Prostate gland (tissue), 2 donors: ENCODE results near the gene UGT1A3. TPM values are rescaled to one million over a fixed set of nuclear protein-coding genes. Genes with fewer than 3 reads are reported as not detected.

Experiments
- DNase-seq: peaks from one replicate; pipeline ENCODE4 v3.0.0-alpha.2; 2019; ENCODE audit warnings: low spot score
- H3K27ac ChIP-seq, 2 donors: fragments of 200-600 bp; sonication (generic); 2 replicates each; pipeline ENCODE4 v1.5.1; 2017 to 2019
- H3K27me3 ChIP-seq: fragments of 200-600 bp; sonication (generic); replicated peaks from 2 replicates; pipeline ENCODE4 v1.5.1; 2019; ENCODE audit not compliant: insufficient read depth
- H3K36me3 ChIP-seq, 2 donors: fragments of 200-600 bp; sonication (generic); 1 replicate in 1 of 2; 2 replicates in 1 of 2; pipeline versions ENCODE4 v1.5.1 to v1.8.1; 2017 to 2019
- H3K4me1 ChIP-seq: fragments of 200-600 bp; sonication (generic); replicated peaks from 2 replicates; pipeline ENCODE4 v1.5.1; 2019
- H3K4me3 ChIP-seq, 2 donors: fragments of 200-600 bp; sonication (generic); 2 replicates each; pipeline ENCODE4 v1.5.1; 2017 to 2019
- H3K9me3 ChIP-seq: fragments of 200-600 bp; sonication (generic); 2 replicates; pipeline ENCODE4 v1.5.1; 2017
- CTCF ChIP-seq, 4 experiments: fragments of 200-600 bp in 2 of 4; fragments of 450-650 bp in 2 of 4; sonication (generic) in 2 of 4; IDR thresholded peaks; 1 replicate in 3 of 4; 2 replicates in 1 of 4; pipeline ENCODE4 v1.5.1; 2016 to 2019; ENCODE audit warnings: antibody characterized with exemption in 4 of 4, mild to moderate bottlenecking in 2 of 4, moderate library complexity in 2 of 4
- POLR2A ChIP-seq: fragments of 450-650 bp; IDR thresholded peaks from one replicate; pipeline ENCODE4 v1.6.1; 2016; ENCODE audit warnings: antibody characterized with exemption, mild to moderate bottlenecking
- POLR2AphosphoS5 ChIP-seq: sonication (generic); formaldehyde crosslinking; IDR thresholded peaks from one replicate; pipeline ENCODE4 v1.6.1; 2017; ENCODE audit warnings: antibody characterized with exemption
- WGBS: methylation state at CpG from one replicate; pipeline ENCODE4 v1.1.5; 2018; 5-methylcytosine and 5-hydroxymethylcytosine counted together
- intact Hi-C: fragments of 100-400 bp; cut with DNase I; formaldehyde crosslinking; loops from one replicate; pipeline ENCODE4 v1.14.2; 2022
- total RNA-seq, 2 donors: library from RNA; depleted of rRNA; stranded (reverse); fragments of >200 nt; gene quantifications; one replicate each; pipeline ENCODE4 v1.1.0, GENCODE V29; 2016

Gene UGT1A3
- total RNA-seq, 2 donors from 2014 or later: 0.64 TPM; not detected in 1

- TF ChIP-seq POLR2A: no peak
- no peak for TF ChIP-seq CTCF (IDR thresholded peaks at IDR 0.05)
- no peak for TF ChIP-seq POLR2AphosphoS5
- Histone ChIP-seq H3K9me3 (no peaks in the 10 kb centered on the region), H3K36me3 (no peaks in the 10 kb centered on the region), H3K27me3 (no peaks in the 10 kb centered on the region), H3K4me3 (no peak overlapping the region), H3K4me1 (no peaks in the 10 kb centered on the region), H3K27ac (no peak overlapping the region)
- no peak for DNase-seq
- WGBS: 88% methylated on average over 6 of the region's 6 CpGs
- intact Hi-C loops: no loop called here
These were observed 81.5 kb downstream of the UGT1A3 start for GRCh38 chr2:233810385-233810784.

- Histone ChIP-seq H3K27ac (no peak overlapping the region), H3K4me3 (no peak overlapping the region), H3K9me3 (no peaks in the 10 kb centered on the region), H3K4me1 (no peaks in the 10 kb centered on the region), H3K36me3 (no peaks in the 10 kb centered on the region), H3K27me3 (no peaks in the 10 kb centered on the region)
- TF ChIP-seq CTCF (IDR thresholded peaks at IDR 0.05) (no peak), POLR2AphosphoS5 (no peak), POLR2A (no peak)
- 86% methylated on average over 4 of the region's 4 CpGs for WGBS
- intact Hi-C loops: no loop called here
- DNase-seq: no peak
These were observed 82.2 kb downstream of the UGT1A3 start for GRCh38 chr2:233811087-233811486.

DNA sequence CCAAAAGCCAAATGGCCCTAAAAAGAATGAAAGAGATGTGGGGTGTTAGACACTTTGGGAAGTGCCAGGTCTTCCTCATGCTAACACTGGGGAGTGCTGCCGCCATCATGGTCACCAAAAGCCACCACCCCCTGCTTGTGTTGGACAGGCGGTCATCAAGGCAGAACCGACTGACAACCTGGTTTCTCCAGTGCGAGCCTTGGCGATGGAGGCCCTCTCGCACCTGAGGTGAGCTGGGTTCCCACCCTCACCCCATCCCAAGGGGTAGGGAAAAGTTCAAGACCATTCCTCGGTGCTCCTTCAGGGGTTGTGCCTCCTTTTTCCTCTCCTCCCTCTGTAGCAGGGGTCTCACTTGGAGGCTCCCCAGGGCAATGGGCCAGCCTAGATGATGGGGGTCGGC lies 82.9 kb downstream of the UGT1A3 start:
- H3K27me3 ChIP-seq: no peaks in the 10 kb centered on the region
- TF ChIP-seq POLR2A (no peak), CTCF (IDR thresholded peaks at IDR 0.05) (no peak), POLR2AphosphoS5 (no peak)
- no peaks in the 10 kb centered on the region for H3K4me1 ChIP-seq
- no peak overlapping the region for H3K4me3 ChIP-seq
- H3K36me3 ChIP-seq: no peaks in the 10 kb centered on the region
- H3K9me3 ChIP-seq: no peaks in the 10 kb centered on the region
- intact Hi-C loops: no loop called here
- 91% methylated on average over 8 of the region's 8 CpGs for WGBS
- DNase-seq: no peak
- no peak overlapping the region for H3K27ac ChIP-seq

GRCh38 chr2:233813236-233814055 lies 84.6 kb downstream of the UGT1A3 start:
- H3K27ac ChIP-seq: no peak overlapping the region
- no peaks in the 10 kb centered on the region for H3K4me1 ChIP-seq
- H3K27me3 ChIP-seq: no peaks in the 10 kb centered on the region
- H3K36me3 ChIP-seq: no peaks in the 10 kb centered on the region
- TF ChIP-seq POLR2A (no peak), CTCF (IDR thresholded peaks at IDR 0.05) (no peak), POLR2AphosphoS5 (no peak)
- intact Hi-C loops: no loop called here
- 77% methylated on average over 3 of the region's 3 CpGs for WGBS
- no peak overlapping the region for H3K4me3 ChIP-seq
- DNase-seq: no peak
- no peaks in the 10 kb centered on the region for H3K9me3 ChIP-seq
